Measurements from ENCODE around the gene DDX27. TPM values are rescaled to one million over a fixed set of nuclear protein-coding genes. Genes with fewer than 3 reads are reported as not detected.

The DDX27 gene
- total RNA-seq, 1 experiment from 2014 or later: 63.6 TPM

DNA sequence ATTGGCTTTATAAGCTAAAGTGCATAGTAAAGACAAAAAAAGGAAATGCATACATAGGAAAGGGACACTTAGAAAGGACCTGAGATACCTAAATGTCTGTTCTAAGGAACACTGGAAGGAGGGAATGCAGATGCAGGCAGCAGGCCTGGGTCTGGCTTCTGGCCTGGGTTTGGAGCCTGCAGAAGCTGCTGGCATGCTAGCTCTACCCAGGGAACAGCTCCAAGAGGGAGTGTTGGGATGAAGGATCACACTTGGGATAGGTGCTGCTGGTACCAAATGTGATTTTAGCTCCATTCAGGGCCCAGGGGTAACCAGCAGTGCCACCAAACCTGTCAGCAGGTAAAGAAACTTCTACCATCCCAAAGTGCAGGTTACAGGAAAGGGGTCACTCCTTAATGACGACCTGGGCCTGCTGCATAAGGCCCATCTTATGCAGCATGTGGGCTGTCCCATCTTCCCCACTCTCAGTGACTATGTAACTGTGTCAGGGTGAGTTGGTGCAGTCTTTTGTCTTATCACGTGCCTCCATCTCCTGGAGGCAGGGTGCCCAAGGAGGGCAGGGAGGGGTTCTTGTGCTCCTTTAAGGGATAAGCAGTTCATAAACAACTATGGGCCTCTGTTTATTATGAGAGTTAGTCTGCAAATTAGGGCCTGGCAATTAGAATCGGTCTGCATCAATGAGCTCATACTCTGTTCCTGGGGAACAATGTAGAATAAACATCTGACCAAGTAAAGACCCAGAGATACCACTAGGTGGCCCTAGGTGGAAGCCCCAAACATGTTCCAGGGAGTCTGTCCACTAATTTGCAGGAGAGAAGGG, 26.9 kb downstream of the DDX27 start:
- DNase-seq (ENCODE audit: extremely low read depth, low read depth): peak; percentile 42

- DNase-seq (ENCODE audit: extremely low read depth, low read depth): no peak
Measured at GRCh38 chr20:49247169-49247723, 28.0 kb downstream of the DDX27 start.

DNA sequence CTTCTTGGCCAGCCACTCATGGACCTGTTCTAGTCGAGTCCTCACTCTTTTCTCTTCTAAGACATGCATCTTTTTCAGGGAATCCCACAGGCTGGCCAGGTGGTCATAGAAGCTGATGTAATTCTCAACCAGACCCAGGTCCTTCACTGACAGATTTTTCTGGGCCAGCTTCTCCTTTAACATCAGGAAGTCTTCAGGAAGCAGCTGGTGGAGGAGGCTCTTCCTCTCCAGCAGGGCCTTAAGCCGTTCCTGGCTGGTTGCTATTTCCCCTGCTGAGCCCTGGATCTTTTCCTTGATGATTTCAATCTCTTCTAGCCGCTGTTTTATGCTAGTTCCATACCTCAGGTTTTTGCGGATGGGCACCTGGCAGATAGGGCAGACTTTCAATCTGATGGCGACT, 28.6 kb downstream of the DDX27 start:
- no peak for DNase-seq (ENCODE audit: extremely low read depth, low read depth)

DNA sequence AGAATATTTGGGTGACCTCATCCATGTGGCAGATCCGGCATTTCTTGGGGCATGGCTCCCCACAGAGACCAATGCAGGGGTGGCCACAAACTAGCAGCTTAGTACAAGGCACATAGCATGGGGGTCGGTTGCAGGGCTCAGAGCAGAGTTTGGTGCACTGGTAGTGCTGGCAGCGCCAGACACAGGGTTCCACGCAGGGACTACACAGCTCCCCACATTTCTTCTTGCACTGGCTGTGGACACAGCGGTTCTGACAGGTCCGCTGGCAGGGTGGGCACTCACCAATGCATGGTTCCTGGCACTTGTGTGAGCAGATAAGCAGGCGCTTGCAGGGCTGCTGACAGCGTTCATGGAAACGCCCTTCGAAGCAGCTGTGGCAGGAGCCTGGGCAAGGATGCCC, 29.1 kb downstream of the DDX27 start:
- DNase-seq (ENCODE audit: extremely low read depth, low read depth): no peak

GRCh38 chr20:49248879-49249665, 29.9 kb downstream of the DDX27 start:
- no peak for DNase-seq (ENCODE audit: extremely low read depth, low read depth)

DNA sequence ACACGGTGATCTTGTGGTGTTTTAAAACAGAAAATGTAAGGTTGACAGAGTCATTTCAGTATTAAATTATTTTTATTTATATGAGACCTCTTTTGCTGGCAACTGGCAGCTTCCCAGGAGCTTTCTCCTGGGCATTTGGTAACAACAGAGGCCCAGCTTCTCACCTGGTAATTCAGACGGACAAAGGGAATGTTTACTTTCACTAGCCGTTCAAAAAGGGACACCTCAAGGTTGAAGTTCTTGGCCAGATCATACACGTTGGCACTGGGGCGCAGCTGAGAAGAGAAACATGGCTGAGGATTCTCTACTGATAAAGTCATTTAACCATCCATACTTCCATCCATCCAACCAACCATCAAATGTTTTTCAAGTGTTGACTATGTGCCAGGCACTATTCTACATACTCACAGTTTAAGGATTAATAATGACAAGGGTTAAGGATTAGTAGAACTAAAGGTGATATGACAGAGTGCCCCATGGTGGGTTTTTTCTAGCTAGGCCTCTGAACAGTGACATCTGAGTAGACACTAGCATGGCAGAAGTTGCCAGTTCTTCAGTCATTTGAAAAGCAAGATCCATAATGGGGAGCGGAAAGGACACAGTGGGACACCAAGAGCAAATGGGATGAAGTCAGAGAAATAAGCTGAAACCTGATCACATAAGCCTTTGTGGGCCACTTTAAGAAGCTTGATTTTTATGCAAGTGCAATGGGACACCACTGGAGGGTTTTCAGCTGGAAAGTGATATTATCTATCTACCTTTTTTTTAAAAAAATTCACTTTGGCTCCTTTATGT, 33.5 kb downstream of the DDX27 start:
- DNase-seq (ENCODE audit: extremely low read depth, low read depth): no peak

DNA sequence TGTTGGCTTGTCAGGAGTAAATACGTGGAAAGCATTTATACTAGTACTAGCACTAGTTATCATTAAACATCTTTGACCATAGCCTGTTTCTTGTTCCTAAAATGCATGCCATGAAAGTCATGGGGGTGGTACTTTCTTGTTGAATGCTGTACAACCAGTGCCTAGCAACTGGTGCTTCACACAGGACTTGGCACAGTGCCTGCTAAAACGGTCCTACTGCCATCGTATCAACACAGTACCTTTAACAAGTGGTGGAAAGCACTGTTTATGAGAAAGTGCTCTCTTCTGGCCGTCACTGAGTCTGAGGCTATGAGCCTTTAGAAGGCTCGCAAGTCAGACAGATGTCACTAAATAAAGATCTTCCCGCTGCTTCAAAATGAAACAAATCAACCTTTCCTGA, 37.0 kb downstream of the DDX27 start:
- no peak for DNase-seq (ENCODE audit: extremely low read depth, low read depth)

DNA sequence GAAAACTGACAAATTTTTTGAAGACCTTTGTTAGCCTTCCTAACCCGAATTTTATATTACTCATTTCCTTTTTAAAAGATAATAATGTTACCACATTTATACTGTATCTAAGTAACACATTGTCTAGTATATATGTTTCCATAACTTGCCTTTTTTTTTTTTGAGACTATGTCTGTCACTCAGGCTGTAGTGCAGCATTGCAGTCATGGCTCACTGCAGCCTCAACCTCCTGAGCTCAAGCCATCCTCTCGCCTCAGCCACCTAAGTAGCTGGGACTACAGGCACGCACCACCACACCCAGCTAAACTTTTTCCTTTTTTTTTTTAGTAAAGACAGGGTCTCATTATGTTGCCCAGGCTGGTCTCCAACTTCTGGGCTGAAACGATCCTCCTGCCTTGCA, 40.1 kb downstream of the DDX27 start:
- no peak for DNase-seq (ENCODE audit: extremely low read depth, low read depth)

DNA sequence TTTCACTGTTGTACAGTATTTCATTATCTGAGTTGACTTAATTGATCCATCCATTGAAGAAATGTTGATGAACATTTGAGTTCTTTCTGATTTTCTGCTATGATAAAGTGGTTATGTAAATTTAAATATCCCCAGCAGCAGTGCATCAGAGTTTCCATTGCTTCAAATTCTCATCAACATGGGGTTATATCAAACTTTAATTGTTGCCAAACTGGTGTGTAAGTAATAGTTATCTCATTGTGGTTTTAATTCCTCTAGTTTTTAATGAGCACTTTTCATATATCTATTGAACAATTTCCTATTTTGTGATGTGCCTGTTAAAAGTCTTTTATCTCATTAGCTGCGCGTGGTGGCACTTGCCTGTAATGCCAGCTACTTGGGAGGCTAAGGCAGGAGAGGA, 40.6 kb downstream of the DDX27 start:
- DNase-seq (ENCODE audit: extremely low read depth, low read depth): no peak

DNA sequence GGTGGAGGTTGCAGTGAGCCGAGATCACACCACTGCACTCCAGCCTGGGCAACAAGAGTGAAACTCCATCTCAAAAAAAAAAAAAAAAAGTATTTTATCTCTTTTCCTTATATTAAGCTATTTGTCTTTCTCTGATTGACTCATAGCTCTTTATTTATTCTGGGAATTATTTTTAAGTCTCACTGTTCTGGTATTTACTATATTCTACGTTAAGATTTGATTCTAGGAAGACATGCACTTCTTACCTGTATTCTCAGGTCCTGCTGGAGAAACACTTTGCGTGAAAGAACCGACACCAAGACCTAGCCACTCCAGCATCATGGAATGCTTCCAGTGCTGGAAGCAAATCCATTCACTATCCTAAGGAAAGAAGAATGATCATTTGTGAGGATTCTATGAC, 41.0 kb downstream of the DDX27 start:
- no peak for DNase-seq (ENCODE audit: extremely low read depth, low read depth)

DNA sequence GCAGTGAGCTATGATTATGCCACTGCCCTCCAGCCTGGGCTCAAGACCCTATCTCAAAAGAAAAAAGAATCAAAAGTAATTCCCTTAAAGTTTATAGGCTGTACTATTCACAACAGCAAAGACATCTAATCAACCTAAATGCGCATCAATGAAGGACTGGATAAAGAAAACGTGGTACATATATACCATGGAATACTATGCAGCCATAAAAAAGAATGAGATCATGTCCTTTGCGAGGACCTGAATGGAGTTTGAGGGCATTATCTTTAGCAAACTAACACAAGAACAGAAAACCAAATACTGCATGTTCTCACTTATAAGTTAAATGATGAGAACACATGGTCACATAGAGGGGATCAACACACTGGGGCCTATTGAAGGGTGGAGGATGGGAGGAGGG, 42.0 kb downstream of the DDX27 start:
- DNase-seq (ENCODE audit: extremely low read depth, low read depth): no peak

DNA sequence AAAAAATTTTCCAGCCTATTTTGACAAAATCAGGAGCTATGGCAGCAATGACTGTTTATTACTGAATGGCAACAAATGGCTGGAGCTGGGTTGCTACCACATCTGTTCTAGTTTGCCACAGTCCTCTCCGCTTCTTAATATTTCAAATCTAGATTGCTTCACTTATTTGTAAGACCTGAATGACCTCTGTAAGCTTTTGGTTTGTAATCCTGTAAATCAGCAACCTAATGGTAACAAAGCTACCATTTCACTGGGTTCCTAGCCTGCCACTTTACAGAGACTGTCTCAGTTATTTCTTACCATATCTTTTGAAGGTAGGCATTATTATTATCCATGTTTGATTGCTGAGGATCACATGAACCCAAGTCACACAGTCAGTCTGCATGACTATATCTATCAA, 43.2 kb downstream of the DDX27 start:
- no peak for DNase-seq (ENCODE audit: extremely low read depth, low read depth)

DNA sequence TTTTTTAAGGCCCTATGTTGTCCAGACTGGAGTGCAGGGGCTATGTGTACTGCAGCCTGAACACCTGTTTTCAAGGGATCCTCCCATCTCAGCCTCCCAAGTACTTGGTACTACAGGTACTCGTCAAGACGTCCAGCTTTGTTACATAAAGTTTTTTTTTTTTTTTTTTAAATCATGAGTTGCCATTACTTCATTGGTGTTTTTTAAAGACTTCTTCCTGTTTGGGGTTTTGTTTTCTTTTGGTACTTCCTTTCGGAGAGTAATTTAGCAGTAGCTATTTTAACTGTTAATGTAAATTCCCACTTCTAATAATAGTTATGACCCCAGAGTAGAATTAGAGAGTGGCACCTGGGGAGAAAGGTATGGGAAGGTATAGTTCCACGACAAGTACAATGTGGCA, 48.1 kb downstream of the DDX27 start:
- DNase-seq (ENCODE audit: extremely low read depth, low read depth): no peak

- no peak for DNase-seq (ENCODE audit: extremely low read depth, low read depth)
Measured at GRCh38 chr20:49268600-49269365, 49.6 kb downstream of the DDX27 start.

GRCh38 chr20:49270177-49270576, 51.0 kb downstream of the DDX27 start:
- no peak for DNase-seq (ENCODE audit: extremely low read depth, low read depth)

- no peak for DNase-seq (ENCODE audit: extremely low read depth, low read depth)
Measured at GRCh38 chr20:49270736-49271135, 51.5 kb downstream of the DDX27 start.

- no peak for DNase-seq (ENCODE audit: extremely low read depth, low read depth)
Measured at GRCh38 chr20:49272654-49273053, 53.4 kb downstream of the DDX27 start.

- no peak for DNase-seq (ENCODE audit: extremely low read depth, low read depth)
Measured at GRCh38 chr20:49273696-49274277, 54.6 kb downstream of the DDX27 start.

DNA sequence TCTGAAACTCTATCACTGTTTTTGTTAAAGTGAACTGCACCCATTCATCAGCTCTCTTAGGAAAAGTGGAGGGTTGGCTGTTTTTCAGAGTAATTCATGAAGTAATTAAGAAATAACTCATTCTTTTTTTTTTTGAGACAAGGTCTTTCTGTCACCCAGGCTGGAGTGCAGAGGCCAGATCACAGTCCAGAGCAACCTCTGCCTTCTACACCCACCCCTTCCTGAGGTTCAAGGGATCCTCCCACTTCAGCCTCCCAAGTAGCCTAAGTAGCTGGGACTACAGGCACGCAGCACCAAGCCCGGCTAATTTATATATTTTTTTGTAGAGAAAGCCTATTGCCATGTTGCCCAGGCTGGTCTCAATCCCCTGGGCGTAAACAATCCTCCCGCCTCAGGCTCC, 56.0 kb downstream of the DDX27 start:
- no peak for DNase-seq (ENCODE audit: extremely low read depth, low read depth)

- DNase-seq (ENCODE audit: extremely low read depth, low read depth): no peak
Measured at GRCh38 chr20:49275636-49276035, 56.4 kb downstream of the DDX27 start.

Data from NCI-H460 (cell line).